Cardiac fibroblast (primary cell): ENCODE measurements around the gene PI4KB.

ENCODE experiments used
- DNase-seq, 2 donors: peaks; one replicate each; pipeline versions ENCODE4 v3.0.0 to v3.0.0-alpha.2; 2010; ENCODE audit warnings: low read depth in 2 of 2
- H3K4me3 ChIP-seq, 2 donors: replicated peaks in 1 of 2; 1 replicate in 1 of 2; 2 replicates in 1 of 2; pipeline ENCODE4 v1.5.1; 2011; ENCODE audit warnings: low read depth in 2 of 2, low read length in 2 of 2, mild to moderate bottlenecking in 2 of 2, moderate library complexity in 1 of 2
- TF ChIP-seq, protein P1 (sequence below): IDR thresholded peaks from one replicate; pipeline ENCODE4 v1.5.1; 2011; ENCODE audit warnings: low read depth, mild to moderate bottlenecking, low read length, inconsistent platforms

The PI4KB gene

DNA sequence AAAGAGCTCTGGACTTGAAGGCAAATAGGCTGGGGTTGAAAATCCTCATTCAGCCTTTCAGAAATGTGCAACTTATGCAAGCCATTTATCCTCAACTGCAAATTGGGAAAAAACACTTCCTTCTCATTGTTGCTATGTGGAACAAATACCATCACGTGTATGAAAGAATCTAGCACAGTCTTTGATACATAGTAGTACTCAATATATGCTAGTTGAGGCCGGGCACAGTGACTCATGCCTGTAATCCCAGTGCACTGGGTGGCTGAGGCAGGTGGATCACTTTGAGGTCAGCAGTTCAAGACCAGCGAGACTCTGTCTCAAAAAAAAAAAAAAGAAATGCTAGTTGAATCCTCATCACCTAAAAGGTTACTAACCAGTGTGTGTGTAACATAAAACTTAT, 8.2 kb downstream of the PI4KB start:
- no peak for DNase-seq
- TF ChIP-seq, protein P1, sequence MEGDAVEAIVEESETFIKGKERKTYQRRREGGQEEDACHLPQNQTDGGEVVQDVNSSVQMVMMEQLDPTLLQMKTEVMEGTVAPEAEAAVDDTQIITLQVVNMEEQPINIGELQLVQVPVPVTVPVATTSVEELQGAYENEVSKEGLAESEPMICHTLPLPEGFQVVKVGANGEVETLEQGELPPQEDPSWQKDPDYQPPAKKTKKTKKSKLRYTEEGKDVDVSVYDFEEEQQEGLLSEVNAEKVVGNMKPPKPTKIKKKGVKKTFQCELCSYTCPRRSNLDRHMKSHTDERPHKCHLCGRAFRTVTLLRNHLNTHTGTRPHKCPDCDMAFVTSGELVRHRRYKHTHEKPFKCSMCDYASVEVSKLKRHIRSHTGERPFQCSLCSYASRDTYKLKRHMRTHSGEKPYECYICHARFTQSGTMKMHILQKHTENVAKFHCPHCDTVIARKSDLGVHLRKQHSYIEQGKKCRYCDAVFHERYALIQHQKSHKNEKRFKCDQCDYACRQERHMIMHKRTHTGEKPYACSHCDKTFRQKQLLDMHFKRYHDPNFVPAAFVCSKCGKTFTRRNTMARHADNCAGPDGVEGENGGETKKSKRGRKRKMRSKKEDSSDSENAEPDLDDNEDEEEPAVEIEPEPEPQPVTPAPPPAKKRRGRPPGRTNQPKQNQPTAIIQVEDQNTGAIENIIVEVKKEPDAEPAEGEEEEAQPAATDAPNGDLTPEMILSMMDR: no peak
- H3K4me3 ChIP-seq: no peak overlapping the region

DNA sequence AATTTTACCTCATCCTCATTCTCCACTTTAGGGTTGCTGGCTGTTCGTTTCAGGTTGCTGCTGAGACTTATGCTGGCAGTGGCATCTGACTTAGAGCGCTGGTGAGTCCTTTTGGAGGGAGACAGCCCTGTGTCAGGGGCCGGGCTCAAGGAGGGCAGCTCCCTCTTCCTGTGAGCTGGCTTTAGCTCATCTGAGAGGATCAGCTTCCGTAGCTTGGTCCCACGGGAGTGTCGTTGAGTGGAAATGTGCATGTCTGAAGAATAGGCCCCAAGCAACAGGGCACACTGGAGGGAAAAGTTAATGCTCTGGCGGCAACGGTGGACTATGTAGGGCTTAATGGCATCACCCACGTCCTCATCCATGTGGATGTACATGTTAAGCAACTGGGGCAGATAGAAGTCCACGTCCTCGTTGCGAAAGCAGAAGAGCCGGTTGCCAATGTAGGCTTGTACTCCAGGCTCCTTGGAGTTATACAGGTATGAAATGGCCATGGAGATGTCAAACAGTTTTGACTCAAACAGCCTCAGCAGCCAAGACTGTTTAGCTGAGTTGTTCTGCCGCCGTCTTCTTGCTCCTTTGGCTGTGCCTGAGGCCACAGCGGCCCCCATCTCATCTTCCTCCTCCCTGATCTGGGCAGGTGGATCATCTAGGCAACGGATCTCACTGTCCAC, 11.5 kb downstream of the PI4KB start:
- no peak overlapping the region for H3K4me3 ChIP-seq
- peak in 1 of 2 donors; percentile 44 for DNase-seq
- TF ChIP-seq, protein P1: no peak

DNA sequence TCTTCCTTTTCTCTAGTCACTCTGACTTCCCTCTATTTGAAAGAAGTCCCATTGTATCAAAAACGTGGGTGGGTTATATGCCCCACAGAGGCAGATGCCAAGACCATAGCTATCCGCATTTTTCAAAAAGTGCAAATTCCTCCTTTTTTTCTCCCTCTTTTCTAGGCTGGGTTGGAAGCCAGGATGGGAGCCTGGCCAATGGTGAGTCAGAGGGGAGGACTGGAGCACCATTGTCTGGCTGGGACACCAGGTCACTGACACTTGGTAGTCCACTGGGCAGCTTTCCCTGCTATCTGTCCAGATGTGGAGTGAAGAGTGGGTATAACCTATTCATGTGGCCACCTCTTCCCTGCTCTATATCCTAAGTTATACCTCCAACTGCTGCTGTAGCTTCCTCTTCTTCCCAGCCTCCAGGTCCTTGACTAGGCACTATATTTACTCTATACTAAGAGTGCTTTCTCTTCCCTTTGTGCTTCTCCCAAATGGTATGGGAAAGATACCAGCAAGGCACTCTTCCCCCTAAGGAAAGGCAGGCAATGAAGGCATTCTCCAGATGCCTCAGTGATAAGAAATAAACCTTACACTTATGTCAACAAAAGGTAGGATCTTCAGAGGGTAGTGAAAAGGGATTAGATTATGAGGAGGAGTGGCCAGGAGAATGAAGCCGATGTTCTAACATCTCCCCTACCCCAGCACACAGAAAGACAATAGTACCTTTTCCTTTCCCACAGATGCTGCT, 12.9 kb downstream of the PI4KB start:
- peak; percentile 85 to 91 for DNase-seq
- no peak overlapping the region for H3K4me3 ChIP-seq
- TF ChIP-seq, protein P1: no peak

DNA sequence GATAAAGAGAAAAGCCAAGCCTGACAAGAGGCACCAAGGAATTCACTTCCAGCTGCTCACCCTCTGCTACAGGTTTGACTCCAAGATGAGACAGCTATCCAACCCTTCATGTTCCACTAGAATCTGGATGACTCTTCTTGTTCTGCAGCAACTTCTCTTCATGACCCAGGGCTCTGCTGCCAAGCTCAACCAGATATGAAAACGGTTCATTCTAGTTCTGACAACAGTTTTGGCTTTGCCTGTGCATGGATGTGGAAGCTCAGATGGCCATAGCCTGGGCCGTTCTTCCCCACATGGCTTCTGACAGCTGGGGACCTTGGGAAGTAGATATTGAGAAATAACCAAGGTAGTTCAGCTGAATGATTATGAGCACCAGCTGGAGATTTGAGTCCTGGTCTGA, 13.7 kb downstream of the PI4KB start:
- H3K4me3 ChIP-seq: no peak overlapping the region
- DNase-seq: peak; percentile 15 to 42
- TF ChIP-seq, protein P1: no peak

DNA sequence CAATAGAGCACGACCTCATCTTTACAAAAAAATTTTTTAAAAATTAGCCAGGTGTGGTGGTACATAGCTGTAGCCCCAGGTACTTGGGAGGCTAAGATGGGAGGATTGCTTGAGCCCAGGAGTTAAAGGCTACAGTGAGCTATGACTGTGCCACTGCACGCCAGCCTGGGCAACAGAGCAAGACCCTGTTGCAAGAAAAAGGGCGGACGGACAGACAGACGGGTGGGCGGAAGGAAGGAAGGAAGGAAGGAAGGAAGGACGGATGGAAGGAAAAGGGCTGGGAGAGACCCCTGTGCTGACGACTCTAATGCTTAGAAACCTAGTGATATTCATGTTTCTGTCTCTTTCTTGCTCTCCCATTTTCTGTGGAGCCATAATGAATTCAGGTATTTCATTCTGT, 14.4 kb downstream of the PI4KB start:
- DNase-seq: no peak
- TF ChIP-seq, protein P1: no peak
- H3K4me3 ChIP-seq: no peak overlapping the region

DNA sequence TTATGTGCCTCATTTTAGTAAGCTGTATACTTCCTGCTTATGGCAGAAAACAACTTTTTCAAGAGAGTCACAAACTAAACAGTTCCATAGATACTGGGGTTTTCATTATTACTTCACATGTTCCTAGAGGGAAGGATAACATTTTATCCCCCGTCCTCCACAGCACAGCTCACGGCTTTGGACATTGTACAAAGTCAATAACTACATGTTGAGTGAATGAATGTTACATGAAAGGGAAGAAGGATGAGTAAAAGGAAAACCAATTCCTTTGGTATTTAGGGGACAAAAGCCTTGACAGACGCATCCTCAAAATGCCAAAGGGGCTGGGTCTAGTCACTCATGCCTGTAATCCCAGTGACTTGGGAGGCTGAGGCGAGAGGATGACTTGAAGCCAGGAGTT, 14.8 kb downstream of the PI4KB start:
- H3K4me3 ChIP-seq: no peak overlapping the region
- DNase-seq: peak in 1 of 2 donors; percentile 74
- TF ChIP-seq, protein P1: no peak
